Measurements from ENCODE around the gene FOXE3. TPM values are rescaled to one million over a fixed set of nuclear protein-coding genes. Genes with fewer than 3 reads are reported as not detected.

The FOXE3 gene
- total and polyA plus RNA-seq, 2 of the 4 experiments (the other 2 are of a cell fraction), result 0.12 TPM; not detected in 1

- Histone ChIP-seq H4K91ac (ENCODE audit: insufficient read depth, low read depth, low read length) (no peak overlapping the region), H3K79me1 (ENCODE audit: low read depth in 1 of 2, low read length in 2 of 2) (no peaks in the 10 kb centered on the region), H4K5ac (ENCODE audit: low read depth, low read length) (no peak overlapping the region), H2BK20ac (ENCODE audit: low read depth, low read length) (no peak overlapping the region), H3K9me3 (ENCODE audit: control insufficient read depth, insufficient read depth, low read length) (no peaks in the 10 kb centered on the region), H3K18ac (ENCODE audit: low read depth, low read length) (no peak overlapping the region), H3K9me1 (ENCODE audit: insufficient read depth, low read length) (no peaks in the 10 kb centered on the region), H3K9ac (ENCODE audit: low read depth, low read length) (no peak overlapping the region), H2AK9ac (replicated peaks; ENCODE audit: low read depth, low read length, poor library complexity) (no peak overlapping the region), H3K27ac (ENCODE audit: insufficient read depth, low read length) (no peak overlapping the region), H4K20me1 (ENCODE audit: insufficient read depth, low read length) (peaks cover 8% of the 10 kb centered on the region; the same call in 1 of the 2 replicates), H3K56ac (ENCODE audit: extremely low read depth, insufficient read depth, low read length) (no peak overlapping the region), H3K14ac (replicated peaks; ENCODE audit: low read depth, low read length) (no peak overlapping the region), H2AFZ (replicated peaks; ENCODE audit: low read length, poor library complexity) (no peak overlapping the region), H2AK5ac (ENCODE audit: low read depth, low read length) (no peak overlapping the region), H2BK120ac (ENCODE audit: low read depth, low read length) (no peak overlapping the region), H3K4ac (ENCODE audit: low read depth, low read length) (no peak overlapping the region), H3K4me2 (ENCODE audit: low read depth, low read length) (no peak overlapping the region), H3K27me3 (ENCODE audit: control insufficient read depth, insufficient read depth, low read length) (no peaks in the 10 kb centered on the region; the same call in 1 of the 2 replicates), H3K4me3 (ENCODE audit: insufficient read depth, low read depth, low read length) (no peak overlapping the region), H2BK15ac (ENCODE audit: low read depth, low read length) (no peak overlapping the region), H3K4me1 (ENCODE audit: control insufficient read depth, insufficient read depth, low read length) (peaks cover 2% of the 10 kb centered on the region; the same call in 1 of the 2 replicates), H4K8ac (ENCODE audit: low read depth in 2 of 2, low read length in 2 of 2) (no peak overlapping the region), H2BK5ac (ENCODE audit: low read depth, low read length, poor library complexity, severe bottlenecking) (no peak overlapping the region), H3K23ac (ENCODE audit: low read depth, low read length) (no peak overlapping the region), H3K36me3 (ENCODE audit: control insufficient read depth, insufficient read depth, low read length) (no peaks in the 10 kb centered on the region)
- dilution Hi-C loops (cut with HindIII; ENCODE audit: low sequenced_read_pairs, unreplicated experiment) (no loop called here), intact Hi-C loops (cut with micrococcal nuclease) (loop anchor here (2.0 kb wide), 1 partner anchor 47 kb away; no protein-coding TSS in a partner anchor), in situ Hi-C loops (cut with MboI; ENCODE audit: low sequenced_read_pairs) (loop anchor here (5.0 kb wide), 1 partner anchor 33 kb away; no protein-coding TSS in a partner anchor)
- no TSS peak for BruUV-seq (replicated peaks)
- no peak for ATAC-seq (ENCODE audit: low read depth)
- POLR2A ChIA-PET (ENCODE audit: unreplicated experiment), result no interaction called here
- CTCF ChIA-PET, result interaction anchor here (1.1 to 2.4 kb wide), 8 partner anchors 22 to 337 kb away, joined by 3 to 12 read pairs (median 6); partner anchors contain the start of gene FOXD2
- no peak for DNase-seq
- TF ChIP-seq MAZ (IDR thresholded peaks at IDR 0.05; ENCODE audit: borderline replicate concordance, low read depth, low read length), result no peak
- no peak for TF ChIP-seq NFE2L2 (IDR thresholded peaks at IDR 0.05; ENCODE audit: low read depth, low read length)
- TF ChIP-seq POLR2A (IDR thresholded peaks at IDR 0.05; ENCODE audit: low read depth, low read length), result no peak
- TF ChIP-seq CTCF (conservative IDR thresholded peaks at IDR 0.05; ENCODE audit: low read depth, low read length), result no peak
- no peak for TF ChIP-seq SMC3 (IDR thresholded peaks at IDR 0.05; ENCODE audit: low read depth, low read length)
- TF ChIP-seq CEBPB (IDR thresholded peaks at IDR 0.05; ENCODE audit: low read depth, low read length), result no peak
- TF ChIP-seq CHD1 (IDR thresholded peaks at IDR 0.05; ENCODE audit: low read depth, low read length), result no peak
- TF ChIP-seq MAFK (IDR thresholded peaks at IDR 0.05; ENCODE audit: low read depth, low read length), result no peak
- no peak for TF ChIP-seq USF2 (IDR thresholded peaks at IDR 0.05; ENCODE audit: low read depth, low read length)
- no peak for TF ChIP-seq MXI1 (IDR thresholded peaks at IDR 0.05; ENCODE audit: borderline replicate concordance, low read depth, low read length)
- TF ChIP-seq RFX5 (IDR thresholded peaks at IDR 0.05; ENCODE audit: low read depth, low read length), result no peak
- TF ChIP-seq FOS (IDR thresholded peaks at IDR 0.05; ENCODE audit: low read depth, low read length), result no peak
- no peak for TF ChIP-seq BHLHE40 (IDR thresholded peaks at IDR 0.05; ENCODE audit: low read depth, low read length)
- WGBS, 2 experiments (ENCODE audit: extremely low coverage in 2 of 2, insufficient read length in 1 of 2), result no CpG with 5 or more reads among the region's 2 CpGs
These were observed 26.4 kb upstream of the FOXE3 start for GRCh38 chr1:47389731-47390130.
